LNCaP clone FGC (cell line): ENCODE results near the gene MYCBPAP.

Experiments
- DNase-seq: peaks from one replicate; pipeline ENCODE4 v3.0.0-alpha.2; 2011; ENCODE audit warnings: low read depth
- H3K4me3 ChIP-seq: 2 replicates; pipeline ENCODE4 v1.5.1; 2011; ENCODE audit warnings: mild to moderate bottlenecking, low read depth, low read length, control low read depth
- TF ChIP-seq, protein P1 (sequence below): IDR thresholded peaks from 2 replicates; pipeline ENCODE4 v1.5.1; 2012; ENCODE audit warnings: mild to moderate bottlenecking; ENCODE audit not compliant: control insufficient read depth, insufficient read depth; ENCODE audit errors: extremely low read depth

Gene MYCBPAP

DNA sequence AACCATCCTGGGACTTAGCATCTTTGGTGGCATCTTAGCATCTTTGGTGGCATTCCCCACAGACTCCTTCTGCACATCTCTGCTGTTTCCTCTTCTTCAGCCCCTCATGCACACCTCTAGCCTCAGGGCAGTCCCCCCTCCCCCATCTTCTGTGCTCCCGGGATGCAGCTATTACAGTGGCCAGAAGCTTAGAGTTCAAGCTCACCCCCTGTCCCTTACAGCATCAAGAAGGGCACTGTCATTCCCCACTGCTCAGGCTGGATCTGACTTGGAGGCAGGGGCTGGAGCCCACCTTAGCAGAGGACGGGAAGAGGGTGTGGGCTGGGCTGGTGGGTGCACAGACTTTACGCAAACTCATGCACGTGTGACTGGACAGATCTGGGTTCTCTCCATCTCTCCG lies 24.9 kb downstream of the MYCBPAP start:
- peak overlapping the region; percentile 98 for H3K4me3 ChIP-seq
- DNase-seq = no peak
- TF ChIP-seq, protein P1, sequence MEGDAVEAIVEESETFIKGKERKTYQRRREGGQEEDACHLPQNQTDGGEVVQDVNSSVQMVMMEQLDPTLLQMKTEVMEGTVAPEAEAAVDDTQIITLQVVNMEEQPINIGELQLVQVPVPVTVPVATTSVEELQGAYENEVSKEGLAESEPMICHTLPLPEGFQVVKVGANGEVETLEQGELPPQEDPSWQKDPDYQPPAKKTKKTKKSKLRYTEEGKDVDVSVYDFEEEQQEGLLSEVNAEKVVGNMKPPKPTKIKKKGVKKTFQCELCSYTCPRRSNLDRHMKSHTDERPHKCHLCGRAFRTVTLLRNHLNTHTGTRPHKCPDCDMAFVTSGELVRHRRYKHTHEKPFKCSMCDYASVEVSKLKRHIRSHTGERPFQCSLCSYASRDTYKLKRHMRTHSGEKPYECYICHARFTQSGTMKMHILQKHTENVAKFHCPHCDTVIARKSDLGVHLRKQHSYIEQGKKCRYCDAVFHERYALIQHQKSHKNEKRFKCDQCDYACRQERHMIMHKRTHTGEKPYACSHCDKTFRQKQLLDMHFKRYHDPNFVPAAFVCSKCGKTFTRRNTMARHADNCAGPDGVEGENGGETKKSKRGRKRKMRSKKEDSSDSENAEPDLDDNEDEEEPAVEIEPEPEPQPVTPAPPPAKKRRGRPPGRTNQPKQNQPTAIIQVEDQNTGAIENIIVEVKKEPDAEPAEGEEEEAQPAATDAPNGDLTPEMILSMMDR = no peak

DNA sequence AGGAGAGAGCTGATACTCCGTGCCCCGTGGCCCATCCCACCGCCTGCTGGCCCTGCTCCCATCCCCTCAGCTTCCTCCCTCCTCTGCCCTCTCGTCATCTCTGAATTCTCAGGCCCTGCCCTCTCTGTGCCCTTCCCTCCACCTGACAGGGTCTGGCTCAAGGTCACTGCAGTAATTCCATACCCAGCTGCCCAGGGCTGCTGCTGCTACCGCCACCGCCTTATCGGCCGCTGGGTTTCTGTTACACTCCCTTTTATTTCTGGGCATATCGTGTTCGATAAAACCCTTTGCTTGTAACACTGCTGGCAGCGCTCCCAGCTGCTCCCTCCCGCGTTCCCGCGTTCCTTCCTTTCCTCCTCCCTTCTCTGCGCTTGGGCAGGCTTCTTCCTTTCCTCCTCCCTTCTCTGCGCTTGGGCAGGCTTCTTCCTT lies 25.5 kb downstream of the MYCBPAP start:
- DNase-seq = no peak
- H3K4me3 ChIP-seq = peak overlapping the region; percentile 98
- TF ChIP-seq, protein P1 = no peak

GRCh38 chr17:50534222-50534978 lies 26.2 kb downstream of the MYCBPAP start:
- peak overlapping the region; percentile 98 for H3K4me3 ChIP-seq
- TF ChIP-seq, protein P1 = peak; percentile 55
- no peak for DNase-seq

GRCh38 chr17:50534979-50535326 lies 26.7 kb downstream of the MYCBPAP start:
- TF ChIP-seq, protein P1 = no peak
- peak overlapping the region; percentile 98 for H3K4me3 ChIP-seq
- DNase-seq = no peak

- peak overlapping the region; percentile 98; the same call in 1 of the 2 replicates for H3K4me3 ChIP-seq
- no peak for DNase-seq
- TF ChIP-seq, protein P1 = no peak
These were observed 27.2 kb downstream of the MYCBPAP start for GRCh38 chr17:50535407-50535806.

- TF ChIP-seq, protein P1 = no peak
- H3K4me3 ChIP-seq = no peak overlapping the region
- no peak for DNase-seq
These were observed 28.7 kb downstream of the MYCBPAP start for GRCh38 chr17:50536683-50537646.
